Measurements from ENCODE around the gene PLCB1. TPM values are rescaled to one million over a fixed set of nuclear protein-coding genes. Genes with fewer than 3 reads are reported as not detected.

Gene PLCB1
- total RNA-seq, 3 donors from 2014 or later, result 7.2 to 50.7 (median 8.8) TPM

DNA sequence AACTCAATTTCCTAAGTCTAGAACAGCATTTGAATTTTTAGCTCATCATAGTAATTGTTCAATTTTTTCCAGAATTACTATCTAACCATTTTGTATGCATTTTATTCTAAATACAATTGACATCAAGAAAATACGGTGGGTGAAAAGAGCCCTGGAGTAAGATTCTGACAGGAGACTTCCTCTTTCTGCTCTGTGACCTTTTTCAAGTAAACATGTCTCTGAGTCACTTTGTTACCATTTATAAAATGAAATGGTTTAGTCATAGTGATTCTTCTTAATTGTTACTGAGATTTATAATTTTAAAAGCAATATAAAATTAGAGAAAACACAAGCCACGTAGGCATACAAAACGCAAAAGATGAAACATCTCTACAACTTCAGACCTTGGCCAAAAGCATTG is 80.2 kb downstream of the PLCB1 start:
- Histone ChIP-seq H3K36me3 (ENCODE audit: low read depth) (no peaks in the 10 kb centered on the region), H3K9me3 (no peaks in the 10 kb centered on the region), H3K4me1 (ENCODE audit: low read depth) (no peaks in the 10 kb centered on the region), H3K4me3 (no peak overlapping the region)
- intact Hi-C loops (cut with DNase I, micrococcal nuclease), result no loop called here
- no peak for DNase-seq
- no peak for ATAC-seq
- TF ChIP-seq, protein P1, sequence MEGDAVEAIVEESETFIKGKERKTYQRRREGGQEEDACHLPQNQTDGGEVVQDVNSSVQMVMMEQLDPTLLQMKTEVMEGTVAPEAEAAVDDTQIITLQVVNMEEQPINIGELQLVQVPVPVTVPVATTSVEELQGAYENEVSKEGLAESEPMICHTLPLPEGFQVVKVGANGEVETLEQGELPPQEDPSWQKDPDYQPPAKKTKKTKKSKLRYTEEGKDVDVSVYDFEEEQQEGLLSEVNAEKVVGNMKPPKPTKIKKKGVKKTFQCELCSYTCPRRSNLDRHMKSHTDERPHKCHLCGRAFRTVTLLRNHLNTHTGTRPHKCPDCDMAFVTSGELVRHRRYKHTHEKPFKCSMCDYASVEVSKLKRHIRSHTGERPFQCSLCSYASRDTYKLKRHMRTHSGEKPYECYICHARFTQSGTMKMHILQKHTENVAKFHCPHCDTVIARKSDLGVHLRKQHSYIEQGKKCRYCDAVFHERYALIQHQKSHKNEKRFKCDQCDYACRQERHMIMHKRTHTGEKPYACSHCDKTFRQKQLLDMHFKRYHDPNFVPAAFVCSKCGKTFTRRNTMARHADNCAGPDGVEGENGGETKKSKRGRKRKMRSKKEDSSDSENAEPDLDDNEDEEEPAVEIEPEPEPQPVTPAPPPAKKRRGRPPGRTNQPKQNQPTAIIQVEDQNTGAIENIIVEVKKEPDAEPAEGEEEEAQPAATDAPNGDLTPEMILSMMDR (IDR thresholded peaks at IDR 0.05), result no peak

DNA sequence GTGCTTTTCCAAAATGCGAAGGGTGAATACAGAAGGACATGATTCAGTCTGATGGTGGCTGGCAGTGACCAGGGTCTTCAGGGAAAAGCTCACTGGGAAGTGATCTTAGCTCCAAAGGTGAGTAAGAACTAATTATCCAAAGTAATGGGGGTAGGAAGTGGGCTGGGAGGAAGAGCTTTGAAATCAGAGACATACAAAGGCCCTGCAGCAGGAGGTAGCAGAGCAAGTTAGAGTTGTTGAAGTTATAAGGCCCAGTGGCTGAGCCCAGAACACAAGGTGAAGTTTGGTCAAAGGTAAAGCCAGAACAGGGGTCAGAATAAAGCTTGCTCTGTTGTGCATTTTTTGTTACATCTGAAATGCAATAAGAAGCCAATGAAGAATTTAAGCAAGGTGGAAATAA is 81.2 kb downstream of the PLCB1 start:
- no peaks in the 10 kb centered on the region for H3K9me3 ChIP-seq
- no peaks in the 10 kb centered on the region for H3K4me1 ChIP-seq (ENCODE audit: low read depth)
- intact Hi-C loops (cut with DNase I, micrococcal nuclease), result no loop called here
- TF ChIP-seq, protein P1 (IDR thresholded peaks at IDR 0.05), result no peak
- no peak for ATAC-seq
- H3K4me3 ChIP-seq, result no peak overlapping the region
- H3K36me3 ChIP-seq (ENCODE audit: low read depth), result no peaks in the 10 kb centered on the region
- no peak for DNase-seq

DNA sequence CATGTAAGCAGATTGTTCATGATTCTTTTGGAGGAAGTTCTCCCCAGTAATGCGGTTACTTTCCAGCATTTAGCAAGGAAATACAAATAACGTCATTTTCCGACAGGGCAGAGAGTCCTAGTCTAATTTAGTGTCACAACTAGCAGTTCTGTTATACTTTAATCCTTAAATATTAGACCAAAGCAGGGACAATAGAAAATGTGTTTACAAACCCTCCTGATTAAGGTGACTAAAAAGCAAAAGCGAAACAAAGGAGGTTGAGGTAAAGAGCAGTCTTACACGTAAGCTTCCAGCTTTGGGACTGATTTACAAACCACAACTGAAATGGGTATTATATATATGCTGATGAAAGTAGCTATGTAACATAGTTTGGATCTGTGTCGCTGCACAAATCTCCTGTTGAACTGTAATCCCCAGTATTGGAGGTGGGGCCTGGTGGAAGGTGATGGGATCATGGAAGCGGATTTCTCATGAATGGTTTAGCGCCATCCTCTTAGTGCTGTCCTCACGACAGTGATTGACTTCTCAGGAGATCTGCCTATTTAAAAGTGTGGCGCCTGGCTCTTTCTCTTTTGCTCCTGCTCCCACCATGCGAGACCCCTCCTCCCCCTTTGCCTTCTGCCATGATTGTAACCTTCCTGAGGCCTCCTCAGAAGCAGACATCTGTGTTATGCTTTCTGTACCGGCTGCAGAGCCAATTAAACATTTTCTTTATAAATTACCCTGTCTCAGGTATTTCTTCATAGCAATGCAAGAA is 81.9 kb downstream of the PLCB1 start:
- H3K9me3 ChIP-seq, result no peaks in the 10 kb centered on the region
- ATAC-seq (peak; percentile 23), DNase-seq (no peak)
- intact Hi-C loops (cut with DNase I, micrococcal nuclease), result no loop called here
- no peak overlapping the region for H3K4me3 ChIP-seq
- TF ChIP-seq, protein P1 (IDR thresholded peaks at IDR 0.05), result no peak
- H3K36me3 ChIP-seq (ENCODE audit: low read depth), result no peaks in the 10 kb centered on the region
- no peaks in the 10 kb centered on the region for H3K4me1 ChIP-seq (ENCODE audit: low read depth)

DNA sequence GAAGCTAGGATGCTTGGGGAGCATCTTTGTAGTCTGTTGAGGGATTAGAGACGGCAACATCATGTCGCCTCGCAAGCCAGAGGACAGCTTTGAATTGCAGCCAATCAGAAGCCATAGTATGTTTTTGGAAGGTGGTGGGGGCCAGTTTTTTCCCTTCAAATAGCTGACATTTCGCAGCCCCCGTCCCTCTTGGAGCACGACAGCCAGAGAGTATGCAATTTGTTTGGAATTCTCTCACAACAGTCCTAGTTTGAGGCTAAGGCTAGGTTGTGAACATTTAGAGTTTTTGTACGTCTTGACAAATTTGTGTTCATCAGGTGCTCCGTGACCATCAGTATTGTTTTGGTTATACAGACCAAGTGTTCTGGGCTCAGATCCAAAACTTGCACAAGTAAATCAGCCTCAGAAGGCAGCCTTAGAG is 83.3 kb downstream of the PLCB1 start:
- TF ChIP-seq, protein P1 (IDR thresholded peaks at IDR 0.05), result no peak
- H3K36me3 ChIP-seq (ENCODE audit: low read depth), result no peaks in the 10 kb centered on the region
- no peak for DNase-seq
- no peaks in the 10 kb centered on the region for H3K9me3 ChIP-seq
- no peak for ATAC-seq
- intact Hi-C loops (cut with DNase I, micrococcal nuclease), result no loop called here
- H3K4me3 ChIP-seq, result no peak overlapping the region
- H3K4me1 ChIP-seq (ENCODE audit: low read depth), result no peaks in the 10 kb centered on the region

DNA sequence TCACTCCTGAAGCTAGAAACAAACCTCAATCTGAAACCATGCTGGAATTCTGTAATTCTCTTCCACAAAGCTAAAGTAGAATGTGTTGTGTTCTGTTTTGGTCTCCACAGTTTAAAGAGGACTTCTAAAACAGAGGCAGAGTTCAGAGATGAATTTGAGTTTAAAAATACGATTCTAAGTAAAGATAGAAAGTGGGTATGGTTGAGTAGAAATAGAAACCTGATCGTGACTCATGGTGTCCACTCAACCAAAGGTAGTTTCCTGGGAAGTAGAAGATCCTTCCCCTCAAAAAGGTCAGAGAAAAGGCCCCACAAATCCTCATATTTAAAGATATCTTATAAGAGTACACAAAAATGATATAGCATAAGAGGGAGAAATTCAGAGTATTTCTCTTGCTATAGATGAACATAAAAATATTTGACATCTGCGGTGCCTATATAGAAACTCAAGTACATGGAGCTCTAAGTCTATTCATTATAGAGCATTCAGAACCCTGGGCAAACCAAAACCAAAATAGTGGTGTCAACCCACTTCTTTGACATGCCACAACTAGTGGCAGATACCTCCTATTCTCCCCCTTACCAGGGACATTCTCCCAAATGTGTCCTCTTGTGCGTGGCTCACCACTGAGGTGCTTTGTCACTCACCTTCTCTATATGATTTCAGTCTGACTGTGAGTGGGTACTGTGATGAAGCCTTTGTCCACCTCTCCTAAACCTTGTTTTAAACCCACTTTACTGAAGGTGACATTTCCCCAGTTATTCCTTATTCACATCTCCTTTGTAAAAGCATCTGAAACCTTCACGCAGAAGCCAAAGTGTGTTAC is 84.5 kb downstream of the PLCB1 start:
- TF ChIP-seq, protein P1 (IDR thresholded peaks at IDR 0.05), result no peak

More for the DNA sequence above, 84.5 kb downstream of the PLCB1 start:
- H3K4me1 ChIP-seq (ENCODE audit: low read depth), result no peaks in the 10 kb centered on the region
- no peak for DNase-seq
- no peaks in the 10 kb centered on the region for H3K9me3 ChIP-seq
- ATAC-seq, result no peak
- intact Hi-C loops (cut with DNase I, micrococcal nuclease), result no loop called here
- no peak overlapping the region for H3K4me3 ChIP-seq
- no peaks in the 10 kb centered on the region for H3K36me3 ChIP-seq (ENCODE audit: low read depth)

Measured in mucosa of descending colon (tissue), 3 donors.